AG04449 (cell line): ENCODE measurements around the gene STRIP1.

Experiments
- CTCF ChIA-PET: fragments of 350-600 bp; formaldehyde crosslinking; extraction: SDS; loops from one replicate; lab custom pipeline; 2021; ENCODE audit warnings: antibody characterized with exemption; lab: Yijun Ruan, JAX
- POLR2A ChIA-PET: fragments of 400-600, 350-600 bp; formaldehyde crosslinking; extraction: SDS; loops from one replicate; lab custom pipeline; 2020; ENCODE audit warnings: antibody characterized with exemption, inconsistent platforms; lab: Yijun Ruan, JAX
- DNase-seq: peaks from one replicate; pipeline ENCODE4 v3.0.0-alpha.2; 2010; ENCODE audit warnings: low read depth, low spot score
- H3K4me3 ChIP-seq: 2 replicates; pipeline ENCODE4 v1.5.1; 2011; ENCODE audit warnings: low read depth, mild to moderate bottlenecking, control low read depth, low read length
- CTCF ChIP-seq: IDR thresholded peaks from one replicate; pipeline ENCODE4 v1.5.1; 2011; ENCODE audit warnings: mild to moderate bottlenecking, moderate library complexity, low read length, control low read depth, inconsistent platforms; ENCODE audit not compliant: insufficient read depth; ENCODE audit errors: missing control alignments

STRIP1 gene

GRCh38 chr1:110040548-110040947 lies 6.1 kb downstream of the STRIP1 start:
- POLR2A ChIA-PET: no interaction called here
- TF ChIP-seq CTCF: no peak
- CTCF ChIA-PET: interaction anchor here (0.6 to 27.2 kb wide), 3 partner anchors 11 to 230 kb away, joined by 3 to 500 read pairs (median 11); no protein-coding TSS in a partner anchor
- no peak for DNase-seq
- no peak overlapping the region for H3K4me3 ChIP-seq

DNA sequence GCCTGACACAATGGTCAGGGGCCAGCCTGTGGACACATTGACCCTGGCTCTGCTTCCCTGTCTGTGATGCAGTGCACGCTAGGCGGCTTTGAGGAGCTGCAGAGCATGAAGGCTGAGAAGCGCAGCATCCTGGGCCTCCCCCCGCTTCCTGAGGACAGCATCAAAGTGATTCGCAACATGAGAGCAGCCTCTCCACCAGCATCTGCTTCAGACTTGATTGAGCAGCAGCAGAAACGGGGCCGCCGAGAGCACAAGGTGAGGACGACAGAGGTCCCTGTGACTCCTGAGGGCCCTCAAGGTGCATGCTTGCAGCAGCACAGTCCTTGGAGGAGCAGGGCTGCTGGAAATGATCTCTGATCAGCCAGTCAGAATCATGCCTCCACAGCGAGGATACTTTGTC lies 8.6 kb downstream of the STRIP1 start:
- no peak for DNase-seq
- H3K4me3 ChIP-seq: no peak overlapping the region
- ChIA-PET CTCF (interaction anchor here (21.4 to 27.2 kb wide), 2 partner anchors 1 to 10 kb away, joined by 500 read pairs; partner anchors contain the start of gene STRIP1), POLR2A (no interaction called here)
- TF ChIP-seq CTCF: no peak

GRCh38 chr1:110047463-110047862 lies 13.0 kb downstream of the STRIP1 start:
- DNase-seq: no peak
- ChIA-PET CTCF (interaction anchor here (21.4 to 27.2 kb wide), 3 partner anchors 6 to 52 kb away, joined by 500 to 935 read pairs (median 500); partner anchors contain the start of genes STRIP1 and UBL4B), POLR2A (interaction anchor here (1.1 kb wide), 1 partner anchor 13 kb away, joined by 3 read pairs; the partner anchor contains the start of gene STRIP1)
- TF ChIP-seq CTCF: no peak
- H3K4me3 ChIP-seq: no peak overlapping the region

GRCh38 chr1:110048240-110048639 lies 13.8 kb downstream of the STRIP1 start:
- ChIA-PET CTCF (interaction anchor here (21.4 to 27.2 kb wide), 3 partner anchors 5 to 51 kb away, joined by 500 to 935 read pairs (median 500); partner anchors contain the start of genes STRIP1 and UBL4B), POLR2A (interaction anchor here (1.1 kb wide), 1 partner anchor 14 kb away, joined by 3 read pairs; the partner anchor contains the start of gene STRIP1)
- no peak for TF ChIP-seq CTCF
- no peak overlapping the region for H3K4me3 ChIP-seq
- no peak for DNase-seq

DNA sequence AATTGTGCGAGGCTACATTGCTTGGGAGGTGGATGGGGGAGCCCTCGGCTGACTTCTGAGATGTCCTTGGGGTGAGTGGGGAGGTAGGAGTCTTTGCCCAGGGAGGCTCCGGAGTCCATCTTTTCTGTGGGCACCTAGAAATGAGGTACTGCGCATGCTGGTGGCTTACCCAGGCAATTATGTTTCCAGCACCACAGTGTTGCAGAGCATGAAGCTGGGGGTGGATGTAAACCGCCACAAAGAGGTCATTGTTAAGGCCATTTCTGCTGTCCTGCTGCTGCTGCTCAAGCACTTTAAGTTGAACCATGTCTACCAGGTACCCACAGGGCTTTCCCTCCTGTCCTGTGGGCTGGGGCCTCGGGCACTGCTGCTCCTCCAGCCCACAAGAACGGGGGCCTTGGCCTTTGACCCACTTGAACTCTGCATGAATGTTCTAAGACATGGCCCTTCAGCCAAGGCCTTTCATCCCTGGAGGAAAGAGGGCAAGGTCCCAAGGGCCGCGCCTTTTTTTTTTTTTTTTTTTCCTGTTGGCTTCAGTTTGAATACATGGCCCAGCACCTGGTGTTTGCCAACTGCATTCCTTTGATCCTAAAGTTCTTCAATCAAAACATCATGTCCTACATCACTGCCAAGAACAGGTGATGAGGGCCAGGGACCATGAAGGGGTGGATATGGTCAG lies 14.6 kb downstream of the STRIP1 start:
- CTCF ChIA-PET: interaction anchor here (0.6 to 27.2 kb wide), 4 partner anchors 4 to 1164 kb away, joined by 3 to 935 read pairs (median 500); partner anchors contain the start of genes STRIP1 and UBL4B
- TF ChIP-seq CTCF: no peak
- POLR2A ChIA-PET: interaction anchor here (2.8 kb wide), 1 partner anchor 14 kb away, joined by 15 read pairs; the partner anchor contains the start of gene STRIP1
- H3K4me3 ChIP-seq: no peak overlapping the region
- DNase-seq: no peak

GRCh38 chr1:110049801-110050601 lies 15.6 kb downstream of the STRIP1 start:
- H3K4me3 ChIP-seq: no peak overlapping the region
- no peak for TF ChIP-seq CTCF
- ChIA-PET POLR2A (interaction anchor here (2.8 kb wide), 1 partner anchor 15 kb away, joined by 15 read pairs; the partner anchor contains the start of gene STRIP1), CTCF (interaction anchor here (0.6 to 27.2 kb wide), 8 partner anchors 3 to 1165 kb away, joined by 3 to 935 read pairs (median 35); partner anchors contain the start of genes STRIP1 and UBL4B)
- DNase-seq: no peak
